GM19395 (cell line): ENCODE results near the gene RRP15.
"Not testable (repeated sequence)": the region's sequence is repeated elsewhere in the genome, so short reads cannot be mapped to it uniquely, and the experiment has no call there.

Experiments used
- ATAC-seq: cut with Tn5 transposase; IDR thresholded peaks from one replicate; pipeline ENCODE4 v1.9.1; 2021; ENCODE audit warnings: mild to moderate bottlenecking, moderate library complexity; ENCODE audit not compliant: unreplicated experiment

The RRP15 gene

DNA sequence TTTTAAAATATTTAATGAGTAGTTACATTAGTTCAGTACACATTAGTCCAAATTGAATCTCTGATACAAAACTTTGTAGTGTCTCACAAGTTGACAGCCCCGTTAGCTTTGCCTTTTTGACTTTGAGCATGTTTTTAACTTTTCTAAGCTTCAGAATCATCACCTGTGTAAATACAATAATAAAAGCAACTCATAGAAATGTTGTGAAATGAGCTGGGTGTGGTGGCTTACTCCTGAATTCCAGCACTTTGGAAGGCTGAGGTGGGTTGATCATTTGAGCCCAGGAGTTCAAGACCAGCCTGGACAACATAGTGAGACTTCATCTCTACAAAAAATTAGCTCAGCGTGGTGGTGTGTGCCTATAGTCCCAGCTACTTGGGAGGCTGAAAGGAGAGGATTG, 11.1 kb downstream of the RRP15 start:
- no peak for ATAC-seq

DNA sequence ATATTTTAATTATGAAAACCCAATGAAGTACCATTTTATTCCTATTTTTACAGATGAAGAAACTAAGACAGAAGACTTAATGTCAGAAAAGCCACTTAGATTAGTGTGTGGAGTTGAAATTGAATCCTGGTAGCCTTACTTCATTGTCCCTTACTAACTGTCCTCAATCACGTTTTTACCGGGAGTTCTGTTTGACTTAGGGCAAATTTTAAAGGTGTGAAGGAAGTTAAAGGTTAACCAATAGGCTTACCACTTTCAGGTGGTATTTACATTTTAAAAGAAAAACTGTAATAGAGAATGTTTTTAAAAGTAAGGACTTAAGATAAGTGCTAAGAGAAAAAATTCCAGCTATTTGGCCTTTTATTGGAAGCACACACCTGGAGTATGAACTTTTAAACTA, 12.4 kb downstream of the RRP15 start:
- no peak for ATAC-seq

DNA sequence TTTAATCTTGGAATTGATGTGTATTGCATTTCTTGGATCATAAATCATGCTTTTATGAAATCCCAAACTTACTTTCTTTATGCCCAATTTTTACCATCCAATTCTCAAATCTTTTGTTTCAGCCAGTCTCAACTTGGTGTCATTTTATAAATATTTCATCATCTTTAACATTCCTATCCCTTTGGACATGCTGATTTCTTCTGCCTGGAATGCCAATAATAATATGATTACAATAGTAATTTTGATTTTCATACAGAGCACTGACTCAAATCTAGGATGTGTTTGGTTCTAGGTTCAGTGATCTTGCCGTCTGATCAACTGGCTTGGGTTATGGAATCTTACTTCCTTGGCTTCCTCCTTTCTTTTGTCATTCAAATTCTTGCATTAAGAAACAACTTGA, 12.8 kb downstream of the RRP15 start:
- ATAC-seq: no peak

- ATAC-seq: no peak
These were observed 13.3 kb downstream of the RRP15 start for GRCh38 chr1:218298398-218298797.

DNA sequence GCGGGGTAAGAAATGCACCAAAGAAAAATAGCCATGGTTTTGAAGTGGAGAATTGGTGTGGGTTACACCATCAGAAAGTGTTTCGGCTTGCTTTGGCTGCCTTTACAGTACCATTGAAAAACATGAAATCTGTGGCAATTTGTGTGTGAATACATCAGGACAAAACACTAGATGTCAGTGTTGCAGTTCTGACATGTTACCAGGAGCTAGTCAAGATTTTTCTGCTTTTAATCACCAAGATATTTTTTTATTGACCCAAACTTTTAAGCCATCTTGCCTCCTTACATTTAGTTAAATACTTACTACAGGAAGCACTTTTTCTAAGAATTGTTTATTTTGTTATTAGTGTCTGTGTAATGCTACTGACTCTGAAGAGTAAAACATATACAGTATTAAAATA, 14.3 kb downstream of the RRP15 start:
- ATAC-seq: peak; percentile 47

GRCh38 chr1:218301217-218301616, 16.1 kb downstream of the RRP15 start:
- no peak for ATAC-seq

GRCh38 chr1:218302155-218302554, 17.1 kb downstream of the RRP15 start:
- ATAC-seq: no peak

DNA sequence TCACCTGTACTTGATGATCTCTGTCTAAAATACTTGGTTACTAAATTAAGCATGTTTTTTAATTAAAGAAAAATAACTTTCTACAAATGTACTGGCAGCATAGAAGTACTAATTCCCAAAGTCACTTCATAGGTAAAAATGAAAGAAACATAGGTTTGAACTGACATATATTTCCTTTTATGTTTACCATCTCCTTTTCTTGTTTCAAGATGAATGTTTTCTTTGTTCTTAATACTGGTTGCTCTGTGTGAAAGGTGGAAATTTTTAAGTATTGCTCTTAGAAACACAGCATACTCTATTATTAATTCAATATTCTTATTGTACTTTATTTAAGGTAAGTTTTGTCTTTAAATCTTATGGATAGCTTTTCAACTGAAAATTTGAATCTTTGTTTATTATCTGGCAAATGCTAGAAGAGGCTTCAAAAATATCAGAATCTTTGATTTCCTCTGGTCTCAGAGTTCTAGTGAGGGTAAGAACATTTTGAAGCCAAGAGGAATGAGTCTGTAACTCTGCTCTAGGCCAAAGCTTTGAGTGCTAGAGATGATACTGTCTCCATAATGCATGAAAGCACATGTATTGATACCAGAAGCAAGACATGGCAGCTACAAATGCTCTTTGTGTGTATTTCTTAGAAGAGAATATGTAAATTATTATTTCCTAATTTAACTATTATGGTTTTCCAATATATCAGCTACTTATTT, 18.2 kb downstream of the RRP15 start:
- no peak for ATAC-seq

DNA sequence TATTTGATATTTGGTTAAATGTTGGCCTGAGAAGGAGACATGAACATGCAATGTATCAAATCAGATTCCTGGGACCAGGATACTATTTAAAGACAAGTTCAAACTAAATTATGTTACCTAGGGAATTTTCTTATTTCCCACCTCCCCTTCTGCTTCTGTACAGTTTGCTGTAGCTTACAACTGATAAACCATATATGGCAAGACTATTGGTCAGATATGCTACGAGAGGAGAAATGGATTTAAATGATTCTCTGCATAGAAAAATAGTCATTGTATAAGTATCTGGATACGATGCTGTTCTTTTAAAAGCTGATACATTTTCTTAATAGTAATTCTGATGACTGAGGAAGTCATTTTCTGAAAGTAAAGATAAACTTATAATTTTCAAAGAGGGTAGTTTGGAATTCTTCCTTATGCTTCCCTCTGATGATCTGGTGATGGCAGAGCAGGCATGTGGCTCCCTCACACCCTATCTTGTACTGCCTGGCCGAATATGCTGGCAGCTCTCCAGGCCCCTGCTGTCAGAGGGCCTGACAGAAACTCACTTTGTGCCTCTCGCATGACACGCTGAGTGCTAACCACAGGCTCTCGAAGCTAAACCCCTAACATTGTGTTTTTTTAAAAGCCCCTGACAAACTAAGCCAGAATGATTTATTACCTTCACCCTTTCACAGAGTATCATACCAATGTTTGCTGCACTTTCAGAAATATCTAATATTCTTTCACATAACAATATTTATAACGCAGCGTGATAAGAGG, 19.4 kb downstream of the RRP15 start:
- ATAC-seq: peak; percentile 74

GRCh38 chr1:218305472-218306064, 20.5 kb downstream of the RRP15 start:
- no peak for ATAC-seq

GRCh38 chr1:218312509-218312908, 27.4 kb downstream of the RRP15 start:
- ATAC-seq: no peak

- ATAC-seq: no peak
These were observed 29.2 kb downstream of the RRP15 start for GRCh38 chr1:218314316-218314715.

DNA sequence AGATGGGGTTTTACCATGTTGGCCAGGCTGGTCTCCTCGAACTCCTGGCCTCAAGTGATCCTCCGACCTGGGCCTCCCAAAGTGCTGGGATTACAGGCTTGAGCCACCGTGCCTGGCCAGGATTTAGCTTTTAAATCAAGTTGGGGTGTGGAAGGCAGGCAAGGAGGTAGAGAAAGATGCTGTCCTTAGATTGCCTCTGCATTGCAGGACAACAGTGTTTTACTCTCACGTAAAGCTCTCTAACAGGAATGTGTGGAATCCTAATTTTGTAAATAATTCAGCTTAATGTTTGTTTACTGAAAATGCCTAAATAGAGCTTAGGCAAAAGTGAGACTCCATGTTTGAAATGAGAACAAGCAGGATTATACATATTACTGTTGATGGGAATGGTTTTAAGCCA, 30.5 kb downstream of the RRP15 start:
- no peak for ATAC-seq

- no peak for ATAC-seq
These were observed 32.0 kb downstream of the RRP15 start for GRCh38 chr1:218317061-218317460.

DNA sequence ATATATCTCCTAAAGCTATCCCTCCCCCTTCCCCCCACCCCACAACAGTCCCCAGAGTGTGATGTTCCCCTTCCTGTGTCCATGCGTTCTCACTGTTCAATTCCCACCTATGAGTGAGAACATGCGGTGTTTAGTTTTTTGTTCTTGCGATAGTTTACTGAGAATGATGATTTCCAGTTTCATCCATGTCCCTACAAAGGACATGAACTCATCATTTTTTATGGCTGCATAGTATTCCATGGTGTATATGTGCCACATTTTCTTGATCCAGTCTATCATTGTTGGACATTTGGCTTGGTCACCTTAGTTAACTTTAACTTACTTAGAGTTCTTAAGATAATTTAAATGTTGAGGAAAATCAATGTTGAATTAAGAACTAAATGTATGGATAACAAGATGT, 35.1 kb downstream of the RRP15 start:
- not testable (repeated sequence) for ATAC-seq

DNA sequence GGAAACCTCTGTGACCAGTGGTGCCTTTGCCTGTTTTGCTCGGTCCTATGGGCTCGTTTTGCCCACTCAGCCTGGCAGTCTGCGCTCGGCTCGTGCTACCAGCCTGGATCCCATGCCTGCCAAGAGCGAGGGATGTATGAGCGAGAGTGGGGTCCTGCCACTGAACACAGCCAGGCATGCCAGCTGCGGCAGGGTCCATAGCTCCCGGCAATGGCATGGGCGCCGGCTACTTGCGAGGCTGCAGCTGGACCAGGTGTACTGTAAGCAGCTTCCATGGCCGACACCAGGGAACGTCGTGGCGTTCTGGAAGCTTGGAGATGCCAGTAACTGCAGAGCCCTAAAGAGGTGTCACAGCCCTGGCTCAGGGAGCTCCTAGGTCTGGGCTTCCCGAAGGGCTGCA, 37.7 kb downstream of the RRP15 start:
- no peak for ATAC-seq

- no peak for ATAC-seq
These were observed 38.6 kb downstream of the RRP15 start for GRCh38 chr1:218323568-218324225.

DNA sequence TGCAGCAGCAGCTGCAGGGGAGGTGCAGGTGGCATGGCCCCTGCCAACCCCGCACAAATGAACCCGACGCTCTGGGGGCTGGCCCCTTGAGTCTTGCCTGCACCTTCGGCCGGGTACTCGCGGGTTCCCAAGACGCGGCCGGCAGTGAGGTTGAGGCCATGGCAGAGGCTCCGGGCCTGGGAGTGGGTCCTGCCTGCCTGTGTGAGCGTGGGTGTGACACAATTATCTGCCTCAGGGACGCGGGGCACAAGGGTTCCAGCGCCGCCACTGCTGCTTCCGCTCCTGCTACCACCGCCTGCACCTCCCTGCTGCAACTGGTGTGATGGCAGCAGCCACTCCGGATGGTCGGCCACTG, 39.1 kb downstream of the RRP15 start:
- no peak for ATAC-seq

GRCh38 chr1:218328769-218329168, 43.7 kb downstream of the RRP15 start:
- ATAC-seq: no peak

- peak; percentile 87 for ATAC-seq
These were observed 45.0 kb downstream of the RRP15 start for GRCh38 chr1:218330043-218330623.

- no peak for ATAC-seq
These were observed 47.3 kb downstream of the RRP15 start for GRCh38 chr1:218332416-218332815.
